ENCODE results near the gene SLC22A31.

SLC22A31 gene

DNA sequence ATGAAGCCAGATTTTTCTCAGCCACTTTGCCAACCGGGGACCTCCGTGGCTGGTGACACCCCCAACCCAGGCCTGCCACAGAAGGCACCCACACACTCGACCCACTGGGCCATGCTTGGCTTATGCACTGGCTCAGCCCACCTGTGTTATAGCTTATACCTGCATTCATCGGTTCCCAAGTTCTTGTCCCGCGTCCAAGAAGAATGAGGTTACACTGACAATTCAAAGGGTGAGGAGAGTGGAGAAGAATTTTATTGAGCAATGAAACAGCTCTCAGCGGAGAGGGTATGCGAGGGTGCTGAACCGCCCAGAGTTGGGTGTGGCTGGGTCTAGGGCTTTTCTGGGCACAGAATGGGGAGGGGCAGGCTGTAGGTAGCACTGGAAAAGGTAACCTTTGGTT, 51.0 kb downstream of the SLC22A31 start:
- DNase-seq (ENCODE audit: low spot score) = no peak

DNA sequence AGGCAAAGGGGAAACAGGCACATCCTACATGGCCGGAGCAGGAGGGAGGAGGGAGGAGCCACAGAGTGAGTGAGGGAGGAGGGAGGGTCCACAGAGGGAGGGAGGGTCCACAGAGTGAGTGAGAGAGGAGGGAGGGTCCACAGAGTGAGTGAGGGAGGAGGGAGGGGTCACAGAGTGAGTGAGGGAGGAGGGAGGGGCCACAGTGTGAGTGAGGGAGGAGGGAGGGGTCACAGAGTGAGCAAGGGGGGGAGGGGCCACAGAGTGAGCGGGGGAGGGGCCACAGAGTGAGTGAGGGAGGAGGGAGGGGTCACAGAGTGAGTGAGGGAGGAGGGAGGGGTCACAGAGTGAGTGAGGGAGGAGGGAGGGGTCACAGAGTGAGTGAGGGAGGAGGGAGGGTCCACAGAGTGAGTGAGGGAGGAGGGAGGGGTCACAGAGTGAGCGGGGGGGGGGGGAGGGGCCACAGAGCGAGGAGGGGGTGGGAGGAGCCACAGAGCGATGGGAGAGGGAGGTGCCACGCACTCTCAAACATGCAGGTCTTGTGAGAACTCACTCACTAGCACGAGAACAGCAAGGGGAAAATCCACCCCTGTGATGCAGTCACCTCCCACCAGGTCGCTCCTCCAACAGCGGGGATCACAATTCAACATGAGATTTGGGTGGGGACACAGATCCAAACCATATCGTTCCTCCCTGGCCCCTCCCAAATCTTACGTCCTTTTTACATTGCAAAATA, 53.1 kb downstream of the SLC22A31 start:
- no peak for DNase-seq (ENCODE audit: low spot score)

DNA sequence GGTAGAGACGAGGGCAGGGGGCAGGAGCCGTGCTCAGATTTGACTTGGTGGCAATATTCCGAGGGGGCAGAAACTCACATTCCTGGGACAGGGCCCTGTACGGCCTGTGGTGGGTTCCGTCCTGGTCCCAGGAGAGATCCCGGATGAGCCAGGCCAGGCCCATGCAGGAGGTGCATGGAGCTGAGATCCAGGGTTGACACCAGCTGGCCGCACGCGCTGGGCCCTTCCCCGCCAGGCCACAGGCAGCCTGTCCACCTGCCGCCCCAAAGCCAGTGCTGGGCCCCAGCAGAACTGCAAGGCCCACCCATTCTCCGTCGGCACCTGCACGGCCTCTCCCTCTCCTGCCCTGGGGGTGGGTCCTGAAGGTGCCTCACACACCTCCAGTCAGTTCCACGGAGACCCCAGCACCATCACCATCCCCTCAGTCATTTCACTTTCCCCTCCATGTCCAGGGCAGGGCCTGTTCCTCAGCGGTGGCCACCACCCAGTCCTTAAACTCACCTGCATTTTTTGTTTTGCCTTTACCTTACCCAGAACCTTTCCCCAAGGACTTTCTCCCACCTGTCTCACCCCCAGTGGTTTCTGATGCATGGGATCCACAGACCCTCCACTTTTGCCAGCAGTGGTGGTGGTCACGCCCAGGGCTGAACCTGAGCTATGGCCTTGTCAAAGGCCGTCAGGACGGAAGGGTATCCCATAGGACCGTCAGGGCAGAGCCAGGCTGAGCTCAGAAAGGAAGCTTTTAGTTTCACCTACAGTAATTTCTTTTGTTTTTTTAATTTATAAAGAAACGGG, 53.9 kb downstream of the SLC22A31 start:
- no peak for DNase-seq (ENCODE audit: low spot score)
